GM12891 (cell line): ENCODE data around the gene TP53BP2.

Source experiments
- POLR2A ChIP-seq: IDR thresholded peaks from 2 replicates; pipeline ENCODE4 v1.6.1; 2011; ENCODE audit warnings: low read depth, low read length, control low read depth
- POLR2AphosphoS5 ChIP-seq: IDR thresholded peaks from 2 replicates; pipeline ENCODE4 v1.6.1; 2011; ENCODE audit warnings: low read depth, low read length, control low read depth
- SPI1 ChIP-seq: IDR thresholded peaks from 2 replicates; pipeline ENCODE4 v1.6.1; 2011; ENCODE audit warnings: low read depth, low read length, control low read depth
- TAF1 ChIP-seq: IDR thresholded peaks from 2 replicates; pipeline ENCODE4 v1.6.1; 2011; ENCODE audit warnings: low read depth, low read length, control low read depth

DNA sequence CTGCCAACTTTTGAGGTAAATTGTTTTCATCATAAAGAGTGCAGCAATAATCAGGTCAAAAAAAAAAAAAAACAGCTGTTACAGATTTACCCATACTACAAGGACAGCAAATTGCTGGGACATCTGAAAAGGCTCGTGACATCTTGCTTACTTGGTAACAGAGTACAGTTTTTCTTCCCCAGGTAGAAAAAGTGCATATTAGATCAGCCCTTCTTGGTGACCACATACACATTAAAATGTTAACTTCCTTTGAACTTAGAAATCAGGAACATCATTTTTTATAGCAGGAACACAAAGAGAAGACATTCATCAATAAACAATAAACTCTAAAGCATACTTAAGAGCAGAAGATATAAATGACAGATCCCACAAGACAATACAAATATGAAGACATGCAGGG is 16.1 kb downstream of the TP53BP2 start:
- TF ChIP-seq POLR2A (no peak), TAF1 (no peak), POLR2AphosphoS5 (no peak), SPI1 (no peak)
